Measurements from ENCODE around the gene SLC7A5.
"Not testable (repeated sequence)": the region's sequence is repeated elsewhere in the genome, so short reads cannot be mapped to it uniquely, and the experiment has no call there.

The SLC7A5 gene

DNA sequence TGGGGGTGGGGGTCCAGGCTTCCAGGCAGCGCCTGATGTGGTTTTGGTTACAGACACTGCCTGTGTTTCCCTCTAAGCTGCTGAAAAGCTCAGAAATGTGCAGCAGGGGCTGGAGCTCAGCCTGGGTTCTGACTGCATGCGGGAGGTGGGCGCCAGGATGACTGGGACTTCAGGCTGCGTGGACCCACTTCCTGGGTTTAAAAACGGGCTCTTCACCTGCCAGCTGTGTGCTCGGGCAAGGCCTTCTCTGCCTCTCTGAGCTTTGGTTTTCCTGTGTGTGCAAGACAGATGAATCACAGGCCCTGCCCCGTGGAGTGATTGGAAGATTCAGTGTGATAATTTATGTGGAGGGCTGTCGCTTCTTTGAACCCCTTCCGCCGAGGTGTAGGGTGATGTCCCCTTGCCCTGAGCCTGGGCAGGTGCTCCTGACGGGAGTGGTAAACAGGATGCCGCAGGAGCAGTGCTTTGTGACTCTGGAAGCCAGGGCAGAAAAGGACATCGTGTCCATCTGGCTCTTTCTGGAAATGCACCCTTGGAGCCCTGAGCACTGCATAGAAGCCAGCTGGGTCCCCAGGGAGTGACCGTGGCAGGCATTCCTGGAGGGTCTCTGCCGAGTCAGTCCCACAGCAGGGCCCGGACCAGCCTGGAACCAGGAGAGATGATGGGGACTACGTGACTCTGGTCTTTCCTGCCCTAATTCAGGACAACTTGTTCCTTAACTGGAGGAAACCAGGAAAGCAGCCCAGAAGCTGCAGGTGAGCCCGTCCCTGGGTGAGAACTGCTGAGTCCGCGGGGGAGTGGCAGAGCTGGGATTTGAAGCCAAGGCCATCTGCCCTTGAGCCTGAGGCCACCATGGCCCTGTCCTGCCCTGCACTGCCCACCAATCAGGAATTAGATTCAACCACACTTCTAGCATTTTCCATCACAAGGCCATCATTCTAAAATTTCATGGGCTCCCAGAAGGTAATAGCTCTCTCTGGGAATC is 28.5 kb upstream of the SLC7A5 start:
- Histone ChIP-seq H4K20me1 (ENCODE audit: insufficient read depth, low read length) (no peaks in the 10 kb centered on the region), H3K9me3 (ENCODE audit: insufficient read depth, low read length, severe bottlenecking) (no peaks in the 10 kb centered on the region), H2AFZ (ENCODE audit: low read depth, low read length) (no peak overlapping the region), H3K4me2 (ENCODE audit: insufficient read depth, low read length) (peak overlapping the region; percentile 62), H3K79me2 (ENCODE audit: insufficient read depth, low read length) (no peaks in the 10 kb centered on the region), H3K4me3 (ENCODE audit: low read depth in 1 of 2, low read length in 2 of 2) (peak overlapping the region in 1 of 2 experiments; percentile 39; a peak in 1 of 4 replicates), H3K4me1 (ENCODE audit: insufficient read depth, low read length) (peaks cover 55% of the 10 kb centered on the region), H3K27ac (ENCODE audit: low read length) (peak overlapping the region; percentile 97), H3K36me3 (ENCODE audit: insufficient read depth, low read length) (no peaks in the 10 kb centered on the region), H3K9ac (ENCODE audit: low read depth, low read length) (peak overlapping the region; percentile 56), H3K27me3 (ENCODE audit: insufficient read depth, low read length, poor library complexity) (no peaks in the 10 kb centered on the region)
- TF ChIP-seq CTCF (IDR thresholded peaks at IDR 0.05; ENCODE audit: borderline replicate concordance, extremely low read depth, low read length, poor library complexity, severe bottlenecking) = peak; percentile 2
- no peak for TF ChIP-seq EZH2 (IDR thresholded peaks at IDR 0.05; ENCODE audit: borderline replicate concordance, low read depth, low read length, severe bottlenecking)
- peak; percentile 85 for ATAC-seq (ENCODE audit: insufficient read depth, low read depth)
- DNase-seq = peak; percentile 97

DNA sequence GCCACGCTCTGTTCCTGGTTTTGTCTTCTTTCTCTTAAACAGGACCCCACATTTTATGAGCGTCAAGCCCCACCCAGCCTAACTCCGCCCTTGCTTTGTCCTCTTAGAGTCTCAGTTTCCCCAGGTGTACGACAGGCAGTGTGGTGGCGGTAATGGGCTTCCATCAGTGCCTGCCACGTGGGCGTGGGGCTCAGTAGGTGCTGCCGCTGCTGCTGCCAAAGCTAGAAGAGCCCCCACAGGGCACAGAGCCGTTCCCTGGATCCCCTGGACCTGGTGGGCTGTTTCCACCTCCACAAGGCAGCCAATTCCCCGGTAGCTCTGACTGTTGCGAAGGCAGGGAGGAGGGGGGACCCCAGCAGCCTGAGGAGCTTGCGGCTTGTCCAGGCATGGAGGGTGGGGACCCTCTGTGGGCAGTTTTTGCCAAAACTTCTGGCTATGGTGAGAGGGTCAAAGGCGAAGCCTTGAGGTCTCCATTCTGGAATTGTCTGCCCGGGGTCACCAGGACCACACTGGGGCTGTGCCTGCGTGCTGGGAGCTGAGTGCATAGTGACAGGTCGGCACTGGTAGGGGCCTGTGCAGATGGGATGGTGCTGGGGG is 27.7 kb upstream of the SLC7A5 start:
- not testable (repeated sequence) for H3K9me3 ChIP-seq (ENCODE audit: insufficient read depth, low read length, severe bottlenecking); H4K20me1 ChIP-seq (ENCODE audit: insufficient read depth, low read length); H3K79me2 ChIP-seq (ENCODE audit: insufficient read depth, low read length); H3K36me3 ChIP-seq (ENCODE audit: insufficient read depth, low read length); DNase-seq; H2AFZ ChIP-seq (ENCODE audit: low read depth, low read length); H3K27me3 ChIP-seq (ENCODE audit: insufficient read depth, low read length, poor library complexity)
- ATAC-seq (ENCODE audit: insufficient read depth, low read depth) = peak; percentile 20
- Histone ChIP-seq H3K9ac (ENCODE audit: low read depth, low read length) (peak overlapping the region; percentile 56), H3K27ac (ENCODE audit: low read length) (peak overlapping the region; percentile 97), H3K4me2 (ENCODE audit: insufficient read depth, low read length) (peak overlapping the region; percentile 62), H3K4me1 (ENCODE audit: insufficient read depth, low read length) (peaks cover 55% of the 10 kb centered on the region), H3K4me3 (ENCODE audit: low read depth in 1 of 2, low read length in 2 of 2) (peak overlapping the region in 1 of 2 experiments; percentile 39; a peak in 2 of 4 replicates)

- H3K9me3 ChIP-seq (ENCODE audit: insufficient read depth, low read length, severe bottlenecking); H3K27me3 ChIP-seq (ENCODE audit: insufficient read depth, low read length, poor library complexity); H4K20me1 ChIP-seq (ENCODE audit: insufficient read depth, low read length); H3K4me3 ChIP-seq (ENCODE audit: low read depth in 1 of 2, low read length in 2 of 2); H2AFZ ChIP-seq (ENCODE audit: low read depth, low read length); ATAC-seq (ENCODE audit: insufficient read depth, low read depth); H3K36me3 ChIP-seq (ENCODE audit: insufficient read depth, low read length); H3K79me2 ChIP-seq (ENCODE audit: insufficient read depth, low read length): not testable (repeated sequence)
- DNase-seq = peak; percentile 52
- H3K4me1 ChIP-seq (ENCODE audit: insufficient read depth, low read length) = peaks cover 55% of the 10 kb centered on the region
- peak overlapping the region; percentile 97 for H3K27ac ChIP-seq (ENCODE audit: low read length)
- peak overlapping the region; percentile 56 for H3K9ac ChIP-seq (ENCODE audit: low read depth, low read length)
- H3K4me2 ChIP-seq (ENCODE audit: insufficient read depth, low read length) = peak overlapping the region; percentile 62
Measured at GRCh38 chr16:87896176-87896890, 27.0 kb upstream of the SLC7A5 start.

DNA sequence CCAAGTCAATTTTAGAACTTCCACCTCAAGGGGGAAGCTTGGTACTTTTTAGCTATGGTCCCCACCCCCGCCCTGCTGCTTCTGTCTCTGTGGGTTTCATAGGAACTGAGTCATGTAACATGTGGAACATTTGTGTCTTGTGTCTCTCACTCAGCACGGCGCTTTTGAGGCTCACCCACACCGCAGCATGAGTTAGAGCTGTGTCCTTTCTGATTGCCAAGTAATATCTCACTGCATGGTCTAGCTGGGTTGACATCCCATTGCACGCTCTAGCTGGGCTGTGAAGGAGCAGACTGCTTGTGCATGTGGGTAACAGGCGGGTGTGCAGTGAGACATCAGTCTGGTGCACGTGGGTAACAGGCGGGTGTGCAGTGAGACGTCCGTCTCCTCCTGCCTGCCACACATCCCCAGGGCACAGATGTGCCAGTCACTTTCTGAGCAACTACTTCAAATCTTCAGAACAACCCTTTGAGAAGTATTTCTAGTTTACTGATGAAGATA is 26.4 kb upstream of the SLC7A5 start:
- no peak overlapping the region for H3K4me3 ChIP-seq (ENCODE audit: low read depth in 1 of 2, low read length in 2 of 2)
- peak overlapping the region; percentile 62 for H3K4me2 ChIP-seq (ENCODE audit: insufficient read depth, low read length)
- 0 out of 2 replicates have a peak overlapping the region, but pooled peaks have one; percentile 1 for H2AFZ ChIP-seq (ENCODE audit: low read depth, low read length)
- H3K9ac ChIP-seq (ENCODE audit: low read depth, low read length) = peak overlapping the region; percentile 56
- H3K36me3 ChIP-seq (ENCODE audit: insufficient read depth, low read length) = no peaks in the 10 kb centered on the region
- no peaks in the 10 kb centered on the region for H3K79me2 ChIP-seq (ENCODE audit: insufficient read depth, low read length)
- DNase-seq (peak; percentile 83), ATAC-seq (ENCODE audit: insufficient read depth, low read depth) (peak; percentile 47)
- H3K4me1 ChIP-seq (ENCODE audit: insufficient read depth, low read length) = peaks cover 55% of the 10 kb centered on the region
- H3K9me3 ChIP-seq (ENCODE audit: insufficient read depth, low read length, severe bottlenecking) = no peaks in the 10 kb centered on the region
- no peaks in the 10 kb centered on the region for H3K27me3 ChIP-seq (ENCODE audit: insufficient read depth, low read length, poor library complexity)
- H4K20me1 ChIP-seq (ENCODE audit: insufficient read depth, low read length) = no peaks in the 10 kb centered on the region
- TF ChIP-seq EZH2 (IDR thresholded peaks at IDR 0.05; ENCODE audit: borderline replicate concordance, low read depth, low read length, severe bottlenecking) (no peak), CTCF (IDR thresholded peaks at IDR 0.05; ENCODE audit: borderline replicate concordance, extremely low read depth, low read length, poor library complexity, severe bottlenecking) (peak; percentile 16)
- H3K27ac ChIP-seq (ENCODE audit: low read length) = peak overlapping the region; percentile 97

- H3K27me3 ChIP-seq (ENCODE audit: insufficient read depth, low read length, poor library complexity); DNase-seq; ATAC-seq (ENCODE audit: insufficient read depth, low read depth); H4K20me1 ChIP-seq (ENCODE audit: insufficient read depth, low read length); H3K9me3 ChIP-seq (ENCODE audit: insufficient read depth, low read length, severe bottlenecking); H3K4me3 ChIP-seq (ENCODE audit: low read depth in 1 of 2, low read length in 2 of 2); H3K27ac ChIP-seq (ENCODE audit: low read length); H3K4me2 ChIP-seq (ENCODE audit: insufficient read depth, low read length); H3K36me3 ChIP-seq (ENCODE audit: insufficient read depth, low read length); H2AFZ ChIP-seq (ENCODE audit: low read depth, low read length); H3K9ac ChIP-seq (ENCODE audit: low read depth, low read length); H3K79me2 ChIP-seq (ENCODE audit: insufficient read depth, low read length): not testable (repeated sequence)
- H3K4me1 ChIP-seq (ENCODE audit: insufficient read depth, low read length) = peaks cover 44% of the 10 kb centered on the region
Measured at GRCh38 chr16:87894005-87894404, 24.7 kb upstream of the SLC7A5 start.
